Brain microvascular endothelial cell (primary cell): ENCODE results near the gene OSGIN1.

Source experiments
- DNase-seq: peaks from one replicate; pipeline ENCODE4 v3.0.0-alpha.2; 2020
- H3K27ac ChIP-seq: fragments of 250-450 bp; sonication (Bioruptor Pico); 2 replicates; pipeline ENCODE4 v1.5.1; 2020; ENCODE audit warnings: mild to moderate bottlenecking, moderate library complexity
- H3K27me3 ChIP-seq: fragments of 250-450 bp; sonication (Bioruptor Pico); replicated peaks from 2 replicates; pipeline ENCODE4 v1.5.1; 2020; ENCODE audit warnings: mild to moderate bottlenecking
- H3K36me3 ChIP-seq: fragments of 250-450 bp; sonication (Bioruptor Pico); replicated peaks from 2 replicates; pipeline ENCODE4 v1.5.1; 2020; ENCODE audit warnings: mild to moderate bottlenecking
- H3K4me3 ChIP-seq: 2 replicates; pipeline ENCODE4 v1.5.1; 2011; ENCODE audit warnings: low read depth, mild to moderate bottlenecking, control low read depth, low read length, moderate library complexity
- CTCF ChIP-seq: IDR thresholded peaks from 2 replicates; pipeline ENCODE4 v1.5.1; 2011; ENCODE audit warnings: low read depth, mild to moderate bottlenecking, moderate library complexity, low read length, control low read depth, inconsistent platforms; ENCODE audit errors: missing control alignments
- in situ Hi-C: cut with HindIII; loops from 2 replicates; pipeline ENCODE4 v1.10.0; 2017; ENCODE audit warnings: low sequenced_read_pairs, low pct_ligation_motif_present

OSGIN1 gene

GRCh38 chr16:83929811-83930555, 23.1 kb upstream of the OSGIN1 start:
- no peak overlapping the region for H3K27ac ChIP-seq
- H3K36me3 ChIP-seq: no peaks in the 10 kb centered on the region
- no peak for DNase-seq
- no peak overlapping the region for H3K4me3 ChIP-seq
- H3K27me3 ChIP-seq: no peaks in the 10 kb centered on the region
- TF ChIP-seq CTCF: no peak
- in situ Hi-C loops: no loop called here

- Histone ChIP-seq H3K36me3 (no peaks in the 10 kb centered on the region), H3K4me3 (no peak overlapping the region), H3K27ac (no peak overlapping the region), H3K27me3 (no peaks in the 10 kb centered on the region)
- TF ChIP-seq CTCF: no peak
- in situ Hi-C loops: no loop called here
- no peak for DNase-seq
These were observed 22.1 kb upstream of the OSGIN1 start for GRCh38 chr16:83930730-83931500.

GRCh38 chr16:83931556-83931955, 21.5 kb upstream of the OSGIN1 start:
- no peak overlapping the region for H3K4me3 ChIP-seq
- DNase-seq: no peak
- no peak overlapping the region for H3K27ac ChIP-seq
- in situ Hi-C loops: no loop called here
- no peak for TF ChIP-seq CTCF
- no peaks in the 10 kb centered on the region for H3K36me3 ChIP-seq
- H3K27me3 ChIP-seq: no peaks in the 10 kb centered on the region

GRCh38 chr16:83932304-83932703, 20.7 kb upstream of the OSGIN1 start:
- no peak for TF ChIP-seq CTCF
- H3K27me3 ChIP-seq: no peaks in the 10 kb centered on the region
- in situ Hi-C loops: no loop called here

GRCh38 chr16:83932955-83933673, 19.9 kb upstream of the OSGIN1 start:
- DNase-seq: no peak
- Histone ChIP-seq H3K27me3 (no peaks in the 10 kb centered on the region), H3K36me3 (no peaks in the 10 kb centered on the region), H3K27ac (no peak overlapping the region), H3K4me3 (no peak overlapping the region)
- in situ Hi-C loops: no loop called here
- TF ChIP-seq CTCF: no peak

More at GRCh38 chr16:83932304-83932703, 20.7 kb upstream of the OSGIN1 start:
- no peak for DNase-seq
- no peak overlapping the region for H3K27ac ChIP-seq
- H3K36me3 ChIP-seq: no peaks in the 10 kb centered on the region
- H3K4me3 ChIP-seq: no peak overlapping the region
